ENCODE results near the gene MKKS. TPM values are rescaled to one million over a fixed set of nuclear protein-coding genes. Genes with fewer than 3 reads are reported as not detected.
A peak's percentile ranks its signal among the peaks of the same experiment; 100 is the strongest.

Gene MKKS
- total RNA-seq, 1 donor from 2014 or later: 22.3 TPM

DNA sequence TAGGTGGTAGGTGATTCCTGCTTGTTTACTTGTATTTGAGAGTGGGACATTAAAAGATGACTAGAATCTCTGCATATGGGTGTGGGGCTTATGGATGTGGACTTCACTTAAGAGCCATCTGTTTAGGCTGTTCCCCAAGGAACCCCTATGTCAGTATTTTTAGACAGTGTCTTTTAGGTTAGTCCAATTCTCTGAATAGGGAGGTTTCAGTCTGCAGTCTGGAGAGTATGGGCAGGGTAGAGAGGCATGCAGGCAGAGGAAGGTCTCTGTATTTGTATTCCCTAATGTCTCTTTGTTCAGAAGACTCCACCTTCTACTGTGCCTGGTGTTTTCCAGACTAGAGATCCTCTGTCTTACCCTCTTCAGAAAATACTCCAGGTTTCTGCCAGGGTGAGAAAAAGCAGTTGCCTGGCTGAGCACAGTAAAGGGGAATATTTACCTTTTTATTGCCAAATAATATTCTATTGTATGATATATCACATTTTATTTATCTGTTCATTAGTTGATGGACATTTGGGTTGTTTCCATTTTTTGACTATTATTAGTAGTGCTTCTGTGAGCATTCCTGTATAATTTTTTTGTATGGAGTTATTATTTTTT, 20.2 kb upstream of the MKKS start:
- TF ChIP-seq, protein P1, sequence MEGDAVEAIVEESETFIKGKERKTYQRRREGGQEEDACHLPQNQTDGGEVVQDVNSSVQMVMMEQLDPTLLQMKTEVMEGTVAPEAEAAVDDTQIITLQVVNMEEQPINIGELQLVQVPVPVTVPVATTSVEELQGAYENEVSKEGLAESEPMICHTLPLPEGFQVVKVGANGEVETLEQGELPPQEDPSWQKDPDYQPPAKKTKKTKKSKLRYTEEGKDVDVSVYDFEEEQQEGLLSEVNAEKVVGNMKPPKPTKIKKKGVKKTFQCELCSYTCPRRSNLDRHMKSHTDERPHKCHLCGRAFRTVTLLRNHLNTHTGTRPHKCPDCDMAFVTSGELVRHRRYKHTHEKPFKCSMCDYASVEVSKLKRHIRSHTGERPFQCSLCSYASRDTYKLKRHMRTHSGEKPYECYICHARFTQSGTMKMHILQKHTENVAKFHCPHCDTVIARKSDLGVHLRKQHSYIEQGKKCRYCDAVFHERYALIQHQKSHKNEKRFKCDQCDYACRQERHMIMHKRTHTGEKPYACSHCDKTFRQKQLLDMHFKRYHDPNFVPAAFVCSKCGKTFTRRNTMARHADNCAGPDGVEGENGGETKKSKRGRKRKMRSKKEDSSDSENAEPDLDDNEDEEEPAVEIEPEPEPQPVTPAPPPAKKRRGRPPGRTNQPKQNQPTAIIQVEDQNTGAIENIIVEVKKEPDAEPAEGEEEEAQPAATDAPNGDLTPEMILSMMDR (conservative IDR thresholded peaks at IDR 0.05): no peak
- Mint-ChIP-seq H3K4me3 (no peak overlapping the region), H3K4me1 (peaks cover 4% of the 10 kb centered on the region), H3K27me3 (ENCODE audit: low read depth) (no peaks in the 10 kb centered on the region), H3K36me3 (ENCODE audit: low read depth) (peaks cover 19% of the 10 kb centered on the region), H3K9me3 (peaks cover 3% of the 10 kb centered on the region), H3K27ac (ENCODE audit: unreplicated experiment) (no peak overlapping the region)
- DNase-seq (ENCODE audit: low read depth, low spot score): no peak

DNA sequence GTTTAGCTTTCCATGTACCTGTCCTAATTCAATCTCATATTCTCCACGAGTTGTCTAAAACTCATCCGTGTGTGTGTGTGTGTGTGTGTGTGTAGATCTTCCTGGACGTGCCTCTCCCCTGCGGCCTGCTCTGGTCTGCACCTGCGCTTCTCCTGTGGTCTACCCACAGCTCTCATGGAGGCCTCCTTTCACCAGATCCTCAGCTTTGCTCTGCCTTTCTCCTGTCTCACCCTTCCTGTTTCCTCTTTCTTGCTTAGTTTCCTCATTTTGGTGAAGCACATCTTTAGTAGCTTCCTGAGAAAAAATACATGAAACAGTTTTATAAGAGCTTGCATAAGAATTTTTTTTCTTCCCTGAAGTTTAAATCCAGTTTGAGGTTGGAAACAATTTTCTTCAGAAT, 19.2 kb upstream of the MKKS start:
- Mint-ChIP-seq H3K27ac (ENCODE audit: unreplicated experiment) (peak overlapping the region; percentile 69), H3K4me1 (peaks cover 4% of the 10 kb centered on the region)

DNA sequence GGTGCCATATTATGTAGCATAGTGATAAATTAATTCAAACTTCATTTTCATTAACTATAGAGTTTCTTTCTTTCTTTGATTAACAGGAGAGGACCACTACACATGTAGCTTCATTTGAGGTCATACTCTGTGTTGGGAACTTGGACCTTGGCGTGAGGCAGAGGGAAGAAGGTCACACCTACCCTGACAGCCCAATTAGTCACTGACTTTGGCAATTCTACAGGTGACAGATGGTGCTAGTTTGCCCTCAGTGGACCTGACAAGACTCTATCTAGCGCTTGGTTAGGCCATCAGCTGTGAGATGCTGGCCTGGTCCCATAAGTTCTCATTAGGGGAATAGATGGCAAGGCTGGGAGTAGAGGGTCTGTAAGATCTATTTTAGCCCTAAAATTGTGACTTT, 15.2 kb upstream of the MKKS start:
- Mint-ChIP-seq H3K4me1 (peaks cover 15% of the 10 kb centered on the region), H3K4me3 (no peak overlapping the region), H3K27ac (ENCODE audit: unreplicated experiment) (no peak overlapping the region), H3K36me3 (ENCODE audit: low read depth) (peaks cover 2% of the 10 kb centered on the region), H3K9me3 (no peaks in the 10 kb centered on the region), H3K27me3 (ENCODE audit: low read depth) (no peaks in the 10 kb centered on the region)
- TF ChIP-seq, protein P1 (conservative IDR thresholded peaks at IDR 0.05): no peak
- DNase-seq (ENCODE audit: low read depth, low spot score): no peak

More for the DNA sequence above, 19.2 kb upstream of the MKKS start:
- no peak overlapping the region for H3K4me3 Mint-ChIP-seq
- TF ChIP-seq, protein P1 (conservative IDR thresholded peaks at IDR 0.05): no peak
- no peak for DNase-seq (ENCODE audit: low read depth, low spot score)
- no peaks in the 10 kb centered on the region for H3K9me3 Mint-ChIP-seq
- H3K36me3 Mint-ChIP-seq (ENCODE audit: low read depth): peaks cover 9% of the 10 kb centered on the region
- no peaks in the 10 kb centered on the region for H3K27me3 Mint-ChIP-seq (ENCODE audit: low read depth)

DNA sequence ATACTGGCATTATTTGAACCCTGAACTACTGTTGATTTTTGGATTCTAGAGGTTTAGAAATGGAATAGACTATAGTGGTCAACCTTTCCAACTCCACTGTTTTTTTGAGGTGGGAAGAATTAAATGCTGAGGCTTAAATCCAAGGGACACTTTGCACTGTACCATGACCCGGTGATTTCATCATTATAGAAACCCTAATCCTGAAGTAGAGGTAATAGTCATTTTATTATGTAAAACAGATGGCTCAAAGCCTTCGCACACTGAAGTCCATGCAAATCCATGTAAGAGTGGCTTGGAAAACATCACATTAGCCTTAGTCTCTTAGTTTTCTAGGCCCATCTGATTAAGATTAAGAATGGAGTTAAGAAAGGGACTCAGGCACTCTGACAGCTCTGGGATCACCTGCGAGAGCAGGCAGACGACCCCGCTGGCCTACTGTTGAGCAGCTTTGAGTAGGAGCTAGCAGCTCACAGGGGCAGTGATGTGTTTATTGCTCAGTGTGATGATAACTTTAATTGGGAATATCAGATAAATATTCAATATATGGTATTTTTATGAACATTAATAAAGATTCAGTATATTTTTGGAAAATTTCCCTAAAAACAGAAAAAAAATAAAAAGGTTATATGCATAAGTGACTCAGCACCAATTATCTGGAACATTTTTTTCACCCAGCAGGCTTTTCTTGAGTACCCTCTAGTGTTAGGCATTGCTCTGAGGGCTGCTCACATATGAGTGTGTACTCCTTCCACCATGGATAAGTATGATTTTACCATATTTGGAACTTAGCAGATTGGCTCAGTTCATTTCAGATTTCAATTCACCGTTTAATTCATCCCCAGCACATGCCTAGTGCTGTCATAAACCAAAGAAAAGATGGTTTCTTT, 14.5 kb upstream of the MKKS start:
- Mint-ChIP-seq H3K27me3 (ENCODE audit: low read depth) (no peaks in the 10 kb centered on the region), H3K36me3 (ENCODE audit: low read depth) (peaks cover 2% of the 10 kb centered on the region), H3K4me3 (no peak overlapping the region), H3K27ac (ENCODE audit: unreplicated experiment) (no peak overlapping the region), H3K9me3 (no peaks in the 10 kb centered on the region), H3K4me1 (peaks cover 11% of the 10 kb centered on the region)
- TF ChIP-seq, protein P1 (conservative IDR thresholded peaks at IDR 0.05): no peak
- DNase-seq (ENCODE audit: low read depth, low spot score): no peak

DNA sequence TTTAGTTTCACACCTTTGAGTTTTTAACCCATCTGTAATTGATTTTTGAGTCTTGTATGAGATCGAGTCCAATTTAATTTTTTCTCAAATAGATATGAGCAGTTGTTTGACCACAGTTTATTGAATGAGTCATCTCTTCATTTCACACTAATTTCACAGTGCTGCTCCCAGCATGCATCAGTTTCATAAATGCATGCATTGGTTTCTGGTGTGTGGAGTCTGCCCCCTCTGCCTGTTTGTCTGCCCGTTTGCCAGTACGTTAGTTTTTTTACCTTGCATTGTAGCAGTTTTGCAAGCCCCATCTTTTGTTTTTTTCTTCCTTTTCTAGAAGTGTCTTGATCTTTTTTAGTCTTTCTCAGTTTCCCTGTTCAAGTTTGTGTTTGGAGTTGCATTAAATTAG, 13.0 kb upstream of the MKKS start:
- H3K27ac Mint-ChIP-seq (ENCODE audit: unreplicated experiment): peak overlapping the region; percentile 19
- DNase-seq (ENCODE audit: low read depth, low spot score): no peak
- no peak overlapping the region for H3K4me3 Mint-ChIP-seq
- no peaks in the 10 kb centered on the region for H3K27me3 Mint-ChIP-seq (ENCODE audit: low read depth)
- TF ChIP-seq, protein P1 (conservative IDR thresholded peaks at IDR 0.05): no peak
- H3K36me3 Mint-ChIP-seq (ENCODE audit: low read depth): peaks cover 1% of the 10 kb centered on the region
- H3K4me1 Mint-ChIP-seq: peaks cover 11% of the 10 kb centered on the region
- no peaks in the 10 kb centered on the region for H3K9me3 Mint-ChIP-seq
